NT2/D1 (cell line): Measurements from ENCODE around the gene TMEM208.

Source experiments
- SUZ12 ChIP-seq: IDR thresholded peaks from 2 replicates; pipeline ENCODE4 v1.6.1; 2011; ENCODE audit not compliant: insufficient read length, insufficient read depth; ENCODE audit errors: extremely low read depth
- YY1 ChIP-seq: IDR thresholded peaks from 2 replicates; pipeline ENCODE4 v1.6.1; 2011; ENCODE audit not compliant: insufficient read length, insufficient read depth
- ZNF274 ChIP-seq: IDR thresholded peaks from 2 replicates; pipeline ENCODE4 v1.6.1; 2011; ENCODE audit warnings: mild to moderate bottlenecking, low read depth, low read length

- TF ChIP-seq YY1 (no peak), ZNF274 (no peak), SUZ12 (no peak)
These were observed 44.6 kb upstream of the TMEM208 start for GRCh38 chr16:67182288-67182687.
